Tibial nerve (tissue), 3 donors: ENCODE measurements around the gene NAPSA.
"Not testable (repeated sequence)": the region's sequence is repeated elsewhere in the genome, so short reads cannot be mapped to it uniquely, and the experiment has no call there.

Experiments used
- CTCF ChIP-seq, 5 experiments: fragments of 200-600 bp in 3 of 5; fragments of 450-650 bp in 2 of 5; sonication (generic) in 3 of 5; IDR thresholded peaks; one replicate each; pipeline ENCODE4 v1.5.1; 2016 to 2019; ENCODE audit warnings: antibody characterized with exemption in 5 of 5, mild to moderate bottlenecking in 3 of 5, moderate library complexity in 2 of 5
- POLR2A ChIP-seq, 2 donors: fragments of 450-650 bp; IDR thresholded peaks; one replicate each; pipeline ENCODE4 v1.6.1; 2017; ENCODE audit warnings: antibody characterized with exemption in 2 of 2, mild to moderate bottlenecking in 2 of 2, moderate library complexity in 2 of 2

- TF ChIP-seq CTCF, POLR2A (IDR thresholded peaks at IDR 0.05): not testable (repeated sequence)
These were observed 12.0 kb downstream of the NAPSA start for GRCh38 chr19:50353487-50353880.
